Stimulated activated CD8-positive, alpha-beta memory T cell treated with anti-CD3 and anti-CD28 coated beads, Interleukin-4, amount 100 ng/mL, for 4 hours (primary cell): ENCODE results near the gene PRDM16.

ENCODE experiments used
- DNase-seq, 2 donors: peaks; one replicate each; pipeline ENCODE4 v3.0.0-alpha.2; 2020; ENCODE audit warnings: low read depth in 2 of 2, low spot score in 1 of 2

Gene PRDM16

DNA sequence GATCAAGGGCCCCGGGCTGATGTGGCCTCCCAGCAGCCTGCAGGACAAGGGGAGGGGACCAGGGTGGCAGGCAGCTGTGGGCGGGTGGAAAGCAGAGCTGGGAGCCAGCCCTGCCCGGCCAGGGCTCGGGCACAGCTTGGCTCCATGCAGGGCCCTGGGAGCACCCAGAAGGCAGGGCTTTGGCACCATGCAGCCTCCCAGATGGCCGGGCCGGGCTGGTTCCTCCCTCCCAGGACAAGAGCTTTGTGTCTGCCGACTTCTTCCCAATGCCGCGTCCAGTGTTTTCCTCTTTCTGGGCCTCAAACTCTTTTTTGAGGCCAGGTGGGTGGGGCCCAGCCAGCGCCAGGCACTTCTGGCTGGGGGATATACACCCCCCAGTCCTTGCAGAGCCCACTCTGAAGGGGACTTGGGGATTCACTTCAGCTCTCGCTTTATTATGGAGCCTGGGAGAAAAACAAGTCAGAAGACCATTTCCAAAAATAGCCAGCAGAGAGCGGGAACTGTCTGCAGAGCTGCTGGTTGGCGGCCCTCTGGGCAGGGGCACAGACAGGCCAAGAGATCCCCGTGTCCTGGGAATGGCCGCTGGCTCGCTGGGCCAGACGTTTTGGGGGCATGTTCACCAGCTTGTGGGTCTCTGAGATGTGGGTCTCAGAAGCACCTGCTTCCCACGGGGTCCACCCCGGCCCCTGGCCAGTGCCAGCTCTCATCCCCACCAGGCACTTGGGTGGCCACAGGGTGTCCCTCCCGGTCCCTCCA is 281.7 kb downstream of the PRDM16 start:
- no peak for DNase-seq

DNA sequence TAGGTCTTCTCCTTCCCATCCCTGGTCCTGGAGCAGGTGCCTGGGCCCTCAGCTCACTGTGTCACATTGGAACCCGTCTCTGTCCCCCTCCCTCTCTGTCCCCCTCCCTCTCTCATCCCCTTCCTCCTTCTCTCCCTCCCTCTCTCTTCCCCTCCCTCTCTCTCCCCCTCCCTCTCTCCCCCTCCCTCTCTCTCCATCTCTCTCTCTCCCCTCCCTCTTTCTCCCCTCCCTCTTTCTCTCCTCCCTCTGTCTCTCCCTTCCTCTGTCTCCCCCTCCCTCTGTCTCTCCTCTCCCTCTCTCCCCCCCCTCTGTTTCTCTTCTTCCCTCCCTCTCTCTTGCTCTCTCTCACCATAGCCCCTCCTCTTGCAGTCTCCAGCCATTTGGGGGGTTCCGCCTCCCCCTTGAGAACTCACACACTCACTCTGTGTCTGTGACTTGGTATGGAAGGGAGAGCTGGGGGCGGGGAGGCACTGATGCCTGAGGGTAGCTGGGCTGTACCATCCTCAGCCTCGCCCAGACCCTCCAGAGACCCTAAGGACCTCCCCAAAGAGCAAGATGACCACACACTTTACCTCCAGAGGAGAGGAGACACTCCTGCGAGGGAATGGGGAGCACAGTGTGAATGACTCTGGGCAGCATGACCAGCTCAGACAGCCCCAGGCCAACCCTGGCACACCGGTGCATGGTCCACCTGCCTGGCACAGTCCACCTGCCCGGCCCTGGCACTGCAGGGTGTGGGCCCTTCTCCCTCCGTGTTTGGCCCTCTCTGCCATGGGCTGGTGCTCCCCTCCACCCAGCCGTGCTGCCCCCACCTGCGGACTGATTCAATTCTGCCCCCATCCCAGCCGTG is 282.7 kb downstream of the PRDM16 start:
- no peak for DNase-seq

GRCh38 chr1:3352299-3352951 is 283.4 kb downstream of the PRDM16 start:
- no peak for DNase-seq

- no peak for DNase-seq
These were observed 283.9 kb downstream of the PRDM16 start for GRCh38 chr1:3352952-3353331.

GRCh38 chr1:3353876-3354275 is 284.9 kb downstream of the PRDM16 start:
- no peak for DNase-seq

- DNase-seq, result no peak
These were observed 286.1 kb downstream of the PRDM16 start for GRCh38 chr1:3355089-3355488.

DNA sequence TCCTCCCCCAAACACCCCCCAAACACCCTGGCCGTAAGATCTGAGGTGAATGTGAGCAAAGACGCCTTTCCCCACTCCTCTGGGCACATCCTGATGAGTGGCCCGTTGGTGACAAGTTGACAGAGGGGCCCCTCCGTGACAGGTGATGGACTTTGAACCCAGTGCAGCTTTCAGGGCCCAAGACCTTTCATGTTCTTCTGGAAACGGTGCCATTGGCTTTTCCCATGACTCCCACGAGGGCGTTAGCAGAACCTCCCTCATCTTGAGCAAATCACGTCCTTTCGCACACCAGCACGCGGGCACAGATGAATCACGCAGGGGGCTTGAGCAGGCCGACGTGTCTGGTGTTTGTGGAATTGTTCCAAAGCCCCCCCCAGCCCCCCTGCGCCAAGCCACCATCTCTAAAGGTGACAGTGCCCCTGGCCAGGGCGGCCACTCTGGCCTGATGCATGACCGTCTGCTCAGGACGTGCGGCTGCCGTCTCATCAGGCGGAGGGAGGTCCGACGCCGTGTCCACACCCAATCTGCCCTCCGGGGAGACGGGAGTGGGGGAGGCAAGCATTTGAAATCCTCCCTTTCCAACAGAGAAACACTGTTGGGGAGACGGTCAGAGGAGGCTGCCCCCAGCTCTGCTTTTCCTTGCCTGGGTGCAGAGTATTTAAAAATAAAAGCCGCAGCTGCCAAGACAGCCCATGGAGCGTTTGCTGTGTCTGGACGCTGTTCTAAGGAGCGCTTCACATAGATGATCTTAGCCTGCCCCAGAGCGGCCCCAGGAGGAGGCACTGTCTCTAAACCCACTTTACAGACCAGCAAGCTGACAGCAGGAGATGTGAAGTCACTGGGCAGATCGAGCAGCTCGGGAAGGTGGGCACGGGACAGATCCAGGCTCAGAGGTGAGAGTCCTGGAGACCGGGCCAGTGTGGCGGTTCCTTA is 287.2 kb downstream of the PRDM16 start:
- no peak for DNase-seq

- DNase-seq, result no peak
These were observed 287.9 kb downstream of the PRDM16 start for GRCh38 chr1:3356827-3357460.

DNA sequence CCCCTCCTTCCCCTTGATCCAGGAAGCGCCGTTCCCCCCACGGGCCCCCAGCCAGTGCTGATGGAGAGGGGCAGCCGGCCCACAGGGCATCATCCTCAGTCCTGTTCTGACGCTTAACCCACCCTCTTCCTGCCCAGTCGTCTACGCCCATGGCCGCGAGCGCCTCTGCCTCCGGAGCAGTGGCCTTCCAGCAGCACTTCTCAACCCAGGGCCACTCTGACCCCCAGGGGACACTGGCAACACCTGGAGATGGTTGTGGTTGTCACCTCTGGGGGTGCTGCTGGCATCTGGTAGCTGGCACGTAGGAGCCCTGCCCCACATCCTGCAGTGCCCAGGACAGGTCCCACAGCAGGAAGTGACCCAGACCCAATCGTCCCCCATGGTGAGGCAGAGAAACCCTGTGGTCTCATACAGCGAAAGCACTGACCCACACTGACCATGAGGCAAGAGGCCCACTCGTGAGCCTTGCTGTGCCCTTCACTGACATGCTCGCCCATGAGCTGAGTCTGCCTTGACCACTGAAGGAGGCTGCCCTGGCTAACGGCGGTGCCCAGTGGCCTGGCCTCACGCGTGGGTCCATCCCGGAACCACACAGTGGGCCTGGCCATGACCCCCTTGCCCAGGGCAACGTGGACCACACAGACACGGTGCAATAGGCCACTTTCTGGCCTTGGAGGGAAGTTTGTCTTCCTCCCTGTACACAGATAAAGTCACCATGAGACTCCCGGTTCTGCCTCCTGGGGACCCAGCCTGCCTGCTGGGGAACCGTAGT is 288.7 kb downstream of the PRDM16 start:
- DNase-seq, result no peak

DNA sequence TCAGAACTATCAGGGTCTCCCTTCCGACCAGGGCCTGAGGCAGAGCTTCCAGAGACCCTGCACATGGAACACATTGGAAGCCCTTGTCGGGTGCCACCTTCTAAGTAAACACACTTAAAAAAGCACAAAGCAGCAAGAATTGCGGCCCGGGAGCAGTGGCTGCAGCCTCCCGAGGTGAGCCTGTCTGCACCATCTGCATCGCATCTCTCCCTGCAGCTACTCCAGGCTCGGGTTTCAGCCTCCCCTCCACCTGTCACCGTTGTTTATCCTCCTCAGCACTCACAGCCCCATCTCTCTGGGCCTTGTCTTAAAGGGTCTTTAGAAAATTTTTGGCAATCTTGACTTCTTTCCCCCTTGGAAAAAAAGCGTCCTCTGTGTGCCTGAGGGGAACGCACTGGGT is 290.3 kb downstream of the PRDM16 start:
- no peak for DNase-seq

DNA sequence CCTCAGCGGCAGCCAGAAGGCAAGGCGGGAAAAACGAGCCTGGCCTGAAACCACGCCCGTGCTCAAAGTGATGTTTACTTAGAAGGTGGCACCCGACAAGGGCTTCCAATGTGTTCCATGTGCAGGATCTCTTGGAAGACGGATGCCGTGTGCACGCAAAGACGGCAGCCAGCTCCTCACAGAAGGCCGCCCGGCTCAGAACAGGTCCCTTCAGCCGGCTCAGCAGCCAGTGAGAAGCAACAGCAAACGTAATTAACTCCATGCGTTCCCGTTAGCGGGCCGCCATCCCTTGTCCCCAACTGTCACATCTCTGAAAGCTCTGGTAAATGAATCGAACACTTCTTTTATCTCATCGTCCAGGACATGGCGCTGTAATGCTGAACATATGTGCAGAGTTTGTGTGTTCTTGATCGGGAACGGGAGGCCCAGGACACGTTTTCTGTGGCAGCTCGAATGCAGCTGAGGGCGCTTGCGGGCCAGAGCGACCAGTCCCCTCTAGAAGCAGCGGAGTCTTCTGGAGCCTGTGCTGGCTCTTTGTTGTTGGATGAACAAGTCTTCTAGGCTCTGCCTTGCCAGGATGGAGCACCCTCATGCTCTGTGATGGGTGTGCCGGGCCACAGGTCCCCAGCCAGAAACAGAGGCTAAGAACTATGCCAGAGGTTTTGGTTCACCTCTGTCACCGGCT is 290.9 kb downstream of the PRDM16 start:
- no peak for DNase-seq

DNA sequence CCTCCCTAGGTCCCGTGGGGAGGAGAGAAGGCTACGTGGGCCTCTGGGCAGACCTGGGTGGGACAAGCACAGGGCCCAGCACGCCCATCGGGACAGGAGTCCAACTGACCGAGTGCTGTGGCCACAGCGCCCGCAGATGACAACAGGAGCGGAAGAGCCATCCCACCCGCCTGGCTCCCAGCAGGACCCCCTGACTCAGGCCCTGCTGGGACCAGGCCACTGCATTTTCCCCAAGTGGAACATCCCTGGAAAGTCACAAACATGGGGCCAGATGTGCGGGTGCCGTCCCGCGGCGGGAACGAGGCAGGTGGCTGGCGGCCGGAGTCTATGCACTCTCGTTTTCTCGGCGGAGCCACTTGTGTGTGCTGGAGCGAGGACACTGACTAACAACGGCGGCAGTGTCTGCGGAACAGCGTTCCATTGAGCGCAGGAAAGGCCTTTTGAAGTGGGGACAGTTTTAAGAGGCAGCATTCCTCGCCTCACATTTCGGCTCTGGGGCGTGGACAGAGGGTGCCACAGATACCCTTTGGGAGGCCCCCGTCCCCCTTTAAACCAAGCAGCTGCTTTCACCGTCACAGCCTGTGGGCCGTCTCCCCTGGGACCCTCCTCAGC is 291.7 kb downstream of the PRDM16 start:
- no peak for DNase-seq

GRCh38 chr1:3363023-3363422 is 294.0 kb downstream of the PRDM16 start:
- no peak for DNase-seq

- DNase-seq, result no peak
These were observed 294.8 kb downstream of the PRDM16 start for GRCh38 chr1:3363756-3364155.

DNA sequence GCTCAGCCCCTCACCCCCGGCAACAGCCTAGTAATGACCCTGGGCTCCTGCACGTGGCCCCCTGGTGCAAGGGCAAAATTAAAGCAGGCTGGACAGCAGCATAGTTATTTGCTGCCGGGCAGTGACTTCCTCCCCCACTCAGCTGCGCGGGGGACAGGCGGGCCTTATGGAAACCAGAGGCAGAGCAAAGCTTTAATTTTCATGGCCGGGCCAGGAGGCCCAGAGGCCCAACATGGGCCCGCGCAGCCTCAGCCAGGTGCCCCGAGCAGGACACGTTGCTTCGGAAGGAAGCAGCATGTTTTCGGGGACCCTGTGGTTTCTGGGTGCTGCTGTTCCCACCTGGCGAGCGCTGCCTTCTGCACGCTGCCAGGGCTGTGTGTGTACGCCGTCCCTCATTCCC is 295.5 kb downstream of the PRDM16 start:
- DNase-seq, result no peak

GRCh38 chr1:3364983-3365382 is 296.0 kb downstream of the PRDM16 start:
- no peak for DNase-seq

DNA sequence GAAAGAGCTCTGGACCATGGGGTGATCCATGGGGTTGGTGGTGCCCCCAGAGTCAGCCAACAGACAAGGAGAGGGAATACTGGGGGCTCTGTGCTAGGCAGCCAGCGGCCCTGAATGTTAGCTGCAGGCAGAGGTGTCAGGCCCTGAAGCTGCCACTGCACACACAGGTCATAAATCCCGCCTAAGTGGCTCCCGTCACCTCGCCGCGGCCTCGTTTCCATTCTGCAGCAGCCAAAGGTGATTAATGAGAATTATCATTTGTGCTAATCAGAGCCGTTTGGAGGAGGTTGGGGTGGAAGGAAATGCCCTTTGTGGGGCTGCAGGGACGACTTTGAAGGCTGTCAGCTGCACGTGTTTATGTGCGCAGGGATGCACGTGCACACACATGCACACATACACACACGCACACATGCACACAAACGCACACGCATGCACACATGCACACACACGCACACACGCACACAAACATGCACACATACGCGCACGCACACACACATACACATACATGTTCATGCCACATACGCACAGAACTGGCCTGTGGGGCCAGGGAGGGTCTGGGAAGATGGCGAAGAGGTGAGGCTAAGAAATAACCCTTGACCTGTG is 296.6 kb downstream of the PRDM16 start:
- DNase-seq, result no peak
